HEK293T (cell line): ENCODE results near the gene CFD.

Experiments used
- LEF1 ChIP-seq: fragments of 450-650 bp; IDR thresholded peaks from 2 replicates; pipeline ENCODE4 v1.6.1; 2017; ENCODE audit warnings: mild to moderate bottlenecking, borderline replicate concordance
- NFRKB ChIP-seq: fragments of 450-650 bp; IDR thresholded peaks from 2 replicates; pipeline ENCODE4 v1.6.1; 2016; ENCODE audit warnings: mild to moderate bottlenecking, moderate library complexity
- TARDBP ChIP-seq: fragments of 450-650 bp; IDR thresholded peaks from 2 replicates; pipeline ENCODE4 v1.6.1; 2016

- no peak for TF ChIP-seq LEF1
- no peak for TF ChIP-seq TARDBP
- TF ChIP-seq NFRKB, result no peak
These were observed 49.2 kb upstream of the CFD start for GRCh38 chr19:810077-810855.
